Measurements from ENCODE around the gene COL24A1.

COL24A1 gene

GRCh38 chr1:86100401-86100800 lies 56.2 kb downstream of the COL24A1 start:
- no peaks in the 10 kb centered on the region for H3K79me2 ChIP-seq (ENCODE audit: insufficient read depth, low read depth)
- no peaks in the 10 kb centered on the region for H3K4me1 ChIP-seq (ENCODE audit: low read depth, poor library complexity, severe bottlenecking)
- no peak overlapping the region for H3K4me2 ChIP-seq
- H4K20me1 ChIP-seq (ENCODE audit: insufficient read depth), result no peaks in the 10 kb centered on the region
- H3K27ac ChIP-seq, result no peak overlapping the region
- no peaks in the 10 kb centered on the region for H3K27me3 ChIP-seq (ENCODE audit: insufficient read depth, low read depth)
- H3K36me3 ChIP-seq (ENCODE audit: insufficient read depth), result no peaks in the 10 kb centered on the region
- no peak for TF ChIP-seq CTCF (conservative IDR thresholded peaks at IDR 0.05; ENCODE audit: low read depth, low read length)
- H2AFZ ChIP-seq (ENCODE audit: low read depth), result no peak overlapping the region
- H3K9ac ChIP-seq, result no peak overlapping the region
- no peak overlapping the region for H3K4me3 ChIP-seq (IDR thresholded peaks at IDR 0.05; ENCODE audit: insufficient read depth, low read depth, low read length)

GRCh38 chr1:86089765-86090164 lies 66.8 kb downstream of the COL24A1 start:
- no peaks in the 10 kb centered on the region for H3K79me2 ChIP-seq (ENCODE audit: insufficient read depth, low read depth)

GRCh38 chr1:86085741-86086409 lies 70.7 kb downstream of the COL24A1 start:
- no peaks in the 10 kb centered on the region for H3K27me3 ChIP-seq (ENCODE audit: insufficient read depth, low read depth)
- no peaks in the 10 kb centered on the region for H4K20me1 ChIP-seq (ENCODE audit: insufficient read depth)
- no peaks in the 10 kb centered on the region for H3K79me2 ChIP-seq (ENCODE audit: insufficient read depth, low read depth)
- H3K4me2 ChIP-seq, result peak overlapping the region; percentile 71
- H3K27ac ChIP-seq, result no peak overlapping the region
- no peaks in the 10 kb centered on the region for H3K36me3 ChIP-seq (ENCODE audit: insufficient read depth)
- H3K4me3 ChIP-seq (IDR thresholded peaks at IDR 0.05; ENCODE audit: insufficient read depth, low read depth, low read length), result no peak overlapping the region
- H3K4me1 ChIP-seq (ENCODE audit: low read depth, poor library complexity, severe bottlenecking), result peaks cover 15% of the 10 kb centered on the region
- H3K9ac ChIP-seq, result peak overlapping the region; percentile 1; the same call in 1 of the 2 replicates
- TF ChIP-seq CTCF (conservative IDR thresholded peaks at IDR 0.05; ENCODE audit: low read depth, low read length), result no peak
- H2AFZ ChIP-seq (ENCODE audit: low read depth), result peak overlapping the region; percentile 58; the same call in 1 of the 2 replicates

More at GRCh38 chr1:86089765-86090164, 66.8 kb downstream of the COL24A1 start:
- Histone ChIP-seq H3K9ac (no peak overlapping the region), H4K20me1 (ENCODE audit: insufficient read depth) (no peaks in the 10 kb centered on the region), H3K27ac (no peak overlapping the region), H3K36me3 (ENCODE audit: insufficient read depth) (no peaks in the 10 kb centered on the region), H3K4me2 (no peak overlapping the region), H3K27me3 (ENCODE audit: insufficient read depth, low read depth) (no peaks in the 10 kb centered on the region), H3K4me1 (ENCODE audit: low read depth, poor library complexity, severe bottlenecking) (peaks cover 13% of the 10 kb centered on the region), H3K4me3 (IDR thresholded peaks at IDR 0.05; ENCODE audit: insufficient read depth, low read depth, low read length) (no peak overlapping the region), H2AFZ (ENCODE audit: low read depth) (no peak overlapping the region)
- TF ChIP-seq CTCF (conservative IDR thresholded peaks at IDR 0.05; ENCODE audit: low read depth, low read length), result no peak

- no peak overlapping the region for H3K27ac ChIP-seq
- no peaks in the 10 kb centered on the region for H3K27me3 ChIP-seq (ENCODE audit: insufficient read depth, low read depth)
- H3K4me3 ChIP-seq (IDR thresholded peaks at IDR 0.05; ENCODE audit: insufficient read depth, low read depth, low read length), result no peak overlapping the region
- H3K4me2 ChIP-seq, result peak overlapping the region; percentile 71; the same call in 1 of the 2 replicates
- H4K20me1 ChIP-seq (ENCODE audit: insufficient read depth), result no peaks in the 10 kb centered on the region
- no peaks in the 10 kb centered on the region for H3K36me3 ChIP-seq (ENCODE audit: insufficient read depth)
- no peak overlapping the region for H3K9ac ChIP-seq
- no peak for TF ChIP-seq CTCF (conservative IDR thresholded peaks at IDR 0.05; ENCODE audit: low read depth, low read length)
- no peaks in the 10 kb centered on the region for H3K79me2 ChIP-seq (ENCODE audit: insufficient read depth, low read depth)
- no peak overlapping the region for H2AFZ ChIP-seq (ENCODE audit: low read depth)
- peaks cover 15% of the 10 kb centered on the region for H3K4me1 ChIP-seq (ENCODE audit: low read depth, poor library complexity, severe bottlenecking)
These were observed 71.6 kb downstream of the COL24A1 start for GRCh38 chr1:86084998-86085397.
